ENCODE data around the gene TSPAN15. TPM values are rescaled to one million over a fixed set of nuclear protein-coding genes. Genes with fewer than 3 reads are reported as not detected.

TSPAN15 gene
- total RNA-seq, 2 donors from 2014 or later: 6.6 to 7.7 TPM

DNA sequence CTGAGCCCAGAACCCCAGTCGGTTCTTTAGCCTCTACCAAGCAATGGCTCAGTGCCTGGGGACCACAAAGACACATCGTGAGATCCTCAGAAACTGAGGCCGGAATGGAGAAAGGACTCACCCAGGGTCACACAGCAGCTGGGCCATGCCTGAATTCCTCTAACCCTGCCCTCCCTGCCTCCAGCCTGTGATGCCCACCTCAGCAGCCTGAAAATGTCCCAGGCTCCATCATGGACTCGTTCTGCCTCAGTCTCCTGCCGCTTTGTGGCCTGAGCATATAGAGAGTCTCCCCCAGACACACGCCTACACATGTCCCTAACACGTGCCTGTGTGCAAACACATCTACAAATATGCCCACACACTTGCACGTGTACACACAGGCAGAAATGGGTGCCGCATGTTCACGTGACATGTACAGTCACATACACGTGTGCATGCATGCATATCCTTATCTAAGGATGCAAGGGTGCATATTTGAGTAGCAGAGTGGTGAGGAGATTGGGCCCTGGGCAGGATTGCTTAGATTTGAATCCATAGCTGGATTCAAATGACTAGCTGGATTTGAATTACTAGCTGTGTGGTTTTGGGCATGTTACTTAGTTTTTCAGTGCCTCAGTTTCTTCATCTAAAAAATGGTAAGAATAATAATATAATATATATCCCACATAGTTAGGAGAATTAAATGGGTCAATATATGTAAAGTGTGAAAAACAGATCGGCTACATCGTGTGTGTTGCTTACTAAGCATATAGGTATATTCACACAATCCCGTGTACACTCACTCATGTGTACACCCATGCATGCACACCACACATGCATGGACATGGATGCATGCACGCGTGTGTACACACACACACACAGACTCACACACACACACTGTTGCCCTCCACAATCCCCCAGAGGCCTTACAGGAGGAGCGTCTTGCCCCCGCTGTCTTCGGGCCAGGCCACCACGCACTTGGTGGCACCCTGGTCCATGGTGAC lies 36.9 kb upstream of the TSPAN15 start:
- TF ChIP-seq, protein P1, sequence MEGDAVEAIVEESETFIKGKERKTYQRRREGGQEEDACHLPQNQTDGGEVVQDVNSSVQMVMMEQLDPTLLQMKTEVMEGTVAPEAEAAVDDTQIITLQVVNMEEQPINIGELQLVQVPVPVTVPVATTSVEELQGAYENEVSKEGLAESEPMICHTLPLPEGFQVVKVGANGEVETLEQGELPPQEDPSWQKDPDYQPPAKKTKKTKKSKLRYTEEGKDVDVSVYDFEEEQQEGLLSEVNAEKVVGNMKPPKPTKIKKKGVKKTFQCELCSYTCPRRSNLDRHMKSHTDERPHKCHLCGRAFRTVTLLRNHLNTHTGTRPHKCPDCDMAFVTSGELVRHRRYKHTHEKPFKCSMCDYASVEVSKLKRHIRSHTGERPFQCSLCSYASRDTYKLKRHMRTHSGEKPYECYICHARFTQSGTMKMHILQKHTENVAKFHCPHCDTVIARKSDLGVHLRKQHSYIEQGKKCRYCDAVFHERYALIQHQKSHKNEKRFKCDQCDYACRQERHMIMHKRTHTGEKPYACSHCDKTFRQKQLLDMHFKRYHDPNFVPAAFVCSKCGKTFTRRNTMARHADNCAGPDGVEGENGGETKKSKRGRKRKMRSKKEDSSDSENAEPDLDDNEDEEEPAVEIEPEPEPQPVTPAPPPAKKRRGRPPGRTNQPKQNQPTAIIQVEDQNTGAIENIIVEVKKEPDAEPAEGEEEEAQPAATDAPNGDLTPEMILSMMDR (IDR thresholded peaks at IDR 0.05): no peak
- no peaks in the 10 kb centered on the region for H3K27me3 ChIP-seq
- no peaks in the 10 kb centered on the region for H3K9me3 ChIP-seq
- H3K27ac ChIP-seq: no peak overlapping the region
- H3K36me3 ChIP-seq: no peaks in the 10 kb centered on the region
- no peak overlapping the region for H3K4me3 ChIP-seq
- peaks cover 0 to 13% of the 10 kb centered on the region in 2 donors for H3K4me1 ChIP-seq
- DNase-seq (ENCODE audit: low spot score): no peak

DNA sequence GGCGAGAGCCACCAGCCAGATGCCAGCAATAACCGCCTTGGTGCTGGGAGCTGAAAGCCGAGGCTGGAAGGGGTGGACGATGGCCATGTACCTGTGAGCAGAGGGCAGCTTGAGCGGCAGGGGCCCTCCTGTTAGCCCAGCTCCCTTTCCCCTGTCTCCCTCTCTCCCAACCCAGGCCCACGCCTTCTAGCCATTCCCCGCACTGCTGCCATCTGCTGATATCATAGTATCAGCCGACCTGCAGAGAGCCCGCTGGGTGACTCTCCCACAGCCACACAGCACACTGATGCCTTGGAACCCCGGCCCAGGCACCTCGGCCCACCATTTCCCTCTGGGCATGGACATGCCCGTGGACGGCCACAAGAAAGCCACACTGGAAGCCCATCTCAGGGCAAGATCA lies 36.2 kb upstream of the TSPAN15 start:
- Histone ChIP-seq H3K4me3 (no peak overlapping the region), H3K36me3 (no peaks in the 10 kb centered on the region), H3K27me3 (no peaks in the 10 kb centered on the region), H3K27ac (no peak overlapping the region), H3K9me3 (no peaks in the 10 kb centered on the region), H3K4me1 (peaks cover 0 to 9% of the 10 kb centered on the region in 2 donors)
- TF ChIP-seq, protein P1 (IDR thresholded peaks at IDR 0.05): no peak
- DNase-seq (ENCODE audit: low spot score): no peak

DNA sequence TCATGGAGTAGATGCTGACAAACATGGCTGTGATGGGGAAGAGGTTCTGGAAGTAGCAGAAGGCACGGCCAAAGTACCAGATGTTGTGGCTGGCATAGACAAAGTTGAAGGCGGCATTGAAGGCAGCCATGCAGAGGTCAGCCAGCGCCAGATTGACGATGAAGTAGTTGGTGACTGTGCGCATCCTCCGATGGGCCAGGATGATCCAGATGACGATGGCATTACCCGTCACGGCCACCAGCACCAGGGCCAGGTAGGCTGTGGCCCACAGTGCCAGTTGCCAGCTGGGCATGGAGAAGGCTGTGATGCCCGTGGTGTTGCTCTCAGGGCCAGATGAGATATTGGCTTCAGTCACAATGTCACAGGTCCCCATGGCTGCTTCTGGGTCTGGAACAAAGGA lies 35.3 kb upstream of the TSPAN15 start:
- DNase-seq (ENCODE audit: low spot score): no peak
- Histone ChIP-seq H3K9me3 (no peaks in the 10 kb centered on the region), H3K4me1 (peaks cover 0 to 7% of the 10 kb centered on the region in 2 donors), H3K36me3 (no peaks in the 10 kb centered on the region), H3K4me3 (no peak overlapping the region), H3K27me3 (no peaks in the 10 kb centered on the region), H3K27ac (no peak overlapping the region)
- TF ChIP-seq, protein P1 (IDR thresholded peaks at IDR 0.05): no peak

DNA sequence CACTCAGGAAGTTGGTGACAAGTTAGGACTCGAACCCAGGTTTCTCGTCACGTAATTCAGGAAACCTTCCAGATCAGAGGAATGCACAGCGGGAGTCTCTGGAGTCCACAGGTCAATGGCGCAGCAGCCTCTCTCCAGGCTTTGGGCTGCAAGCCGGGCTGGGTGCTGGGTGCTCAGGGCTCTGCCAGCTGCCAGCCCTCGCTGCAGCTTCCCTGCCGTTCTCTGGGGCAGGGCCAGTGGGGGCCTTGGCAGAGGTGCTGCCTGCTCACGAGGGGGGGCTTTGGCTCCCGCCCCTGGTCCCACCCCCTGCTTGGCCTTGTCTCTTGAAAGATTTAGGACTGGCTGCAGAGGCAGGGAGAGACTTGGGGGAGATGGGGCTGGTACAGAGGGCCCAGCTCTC lies 34.6 kb upstream of the TSPAN15 start, which contains the start of gene TACR2:
TSS of gene TACR2 (minus strand) at position 224 of the 400 bp plus-strand sequence. CDS start 595 bp downstream, outside the sequence.
- peaks cover 0 to 10% of the 10 kb centered on the region in 2 donors for H3K4me1 ChIP-seq
- no peaks in the 10 kb centered on the region for H3K9me3 ChIP-seq

DNA sequence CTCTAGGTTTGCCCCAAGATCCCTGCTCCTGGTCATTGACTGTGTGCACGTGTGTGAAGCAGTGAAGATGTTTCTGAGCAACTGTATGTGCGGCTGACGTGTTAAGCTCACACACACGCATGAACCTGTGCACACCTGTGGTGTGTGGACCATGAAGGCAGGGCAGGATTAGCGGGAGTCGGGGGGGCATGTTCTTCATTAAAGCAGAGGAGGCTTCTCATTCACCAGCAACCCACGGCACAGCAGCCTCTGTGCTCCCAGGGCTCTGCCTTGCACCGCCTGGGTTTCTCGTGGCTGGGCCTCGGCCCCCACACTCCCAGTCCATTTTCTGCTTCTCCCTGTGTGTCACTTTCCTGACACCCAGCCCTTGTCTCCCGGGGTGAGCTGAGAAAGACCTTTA lies 33.7 kb upstream of the TSPAN15 start:
- no peak overlapping the region for H3K27ac ChIP-seq
- peaks cover 0 to 18% of the 10 kb centered on the region in 2 donors for H3K4me1 ChIP-seq
- no peak for DNase-seq (ENCODE audit: low spot score)

More for the DNA sequence above, 34.6 kb upstream of the TSPAN15 start, which contains the start of gene TACR2:
- TF ChIP-seq, protein P1 (IDR thresholded peaks at IDR 0.05): no peak
- DNase-seq (ENCODE audit: low spot score): no peak
- Histone ChIP-seq H3K27ac (no peak within 1 kb of the TSS), H3K27me3 (no peaks in the 10 kb centered on the region), H3K4me3 (no peak within 1 kb of the TSS), H3K36me3 (no peaks in the 10 kb centered on the region)

More for the DNA sequence above, 33.7 kb upstream of the TSPAN15 start:
- H3K36me3 ChIP-seq: no peaks in the 10 kb centered on the region
- H3K9me3 ChIP-seq: no peaks in the 10 kb centered on the region
- TF ChIP-seq, protein P1 (IDR thresholded peaks at IDR 0.05): no peak
- no peaks in the 10 kb centered on the region for H3K27me3 ChIP-seq
- no peak overlapping the region for H3K4me3 ChIP-seq

Measured in right atrium auricular region (tissue), 2 donors.